ENCODE measurements around the gene PMEL. TPM values are rescaled to one million over a fixed set of nuclear protein-coding genes. Genes with fewer than 3 reads are reported as not detected.
"Not testable (repeated sequence)": the region's sequence is repeated elsewhere in the genome, so short reads cannot be mapped to it uniquely, and the experiment has no call there.

The PMEL gene
- total RNA-seq, 1 experiment from 2014 or later: 1.3 TPM

- DNase-seq (ENCODE audit: extremely low read depth, low read depth): no peak
Observed at GRCh38 chr12:55984861-55985260, 19.0 kb upstream of the PMEL start.

DNA sequence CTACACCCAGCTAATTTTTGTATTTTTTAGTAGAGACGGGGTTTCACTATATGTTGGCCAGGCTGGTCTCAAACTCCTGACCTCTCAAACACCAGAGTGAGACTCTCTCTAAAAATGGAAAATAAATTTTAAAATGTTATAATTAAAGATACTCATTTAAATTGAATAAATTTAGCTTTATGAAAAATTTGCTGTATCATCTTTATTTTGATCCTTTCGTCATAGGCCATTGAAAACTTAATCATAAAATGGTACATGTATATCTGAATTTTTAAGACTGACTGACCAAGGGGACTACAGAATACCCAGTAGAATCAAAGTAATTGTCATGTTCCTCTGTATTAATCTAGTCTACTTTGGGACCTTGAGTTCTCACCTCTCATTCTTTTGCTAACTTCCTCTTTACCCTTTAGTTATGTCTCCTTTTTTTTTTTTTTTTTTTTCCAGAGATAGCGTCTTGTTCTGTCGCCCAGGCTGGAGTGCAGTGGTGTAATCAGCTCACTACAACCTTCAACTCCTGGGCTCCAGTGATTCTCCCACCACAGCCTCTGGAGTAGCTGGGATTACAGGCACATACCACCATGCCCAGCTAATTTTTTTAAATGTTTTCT, 17.5 kb upstream of the PMEL start:
- DNase-seq (ENCODE audit: extremely low read depth, low read depth): no peak

DNA sequence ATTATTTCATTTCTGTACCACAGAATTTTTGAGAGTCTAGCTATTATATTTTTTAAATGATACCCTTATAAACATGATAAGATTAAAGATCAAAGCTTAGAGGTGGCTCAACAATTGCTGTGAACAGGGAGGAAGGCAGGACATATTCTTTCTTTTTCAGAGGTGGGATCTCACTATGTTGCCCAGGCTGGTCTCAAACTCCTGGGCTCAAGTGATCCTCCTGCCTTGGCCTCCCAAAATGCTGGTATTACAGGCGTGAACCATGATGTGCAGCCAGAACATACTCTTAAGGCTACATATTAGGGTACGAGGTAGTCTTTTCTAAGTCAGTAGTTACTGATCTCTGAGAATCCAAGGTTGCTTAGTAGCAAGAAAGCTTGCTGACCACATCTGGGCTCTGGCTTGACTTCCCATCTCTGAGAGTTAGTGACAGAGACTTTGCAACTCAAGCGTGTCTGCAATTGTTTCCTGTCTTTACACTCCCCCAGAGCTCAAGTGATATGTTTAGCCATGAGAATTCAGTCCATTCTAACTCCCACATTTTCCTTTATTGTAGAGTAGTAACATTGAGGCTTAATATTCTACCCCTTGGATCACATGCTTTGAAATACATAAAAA, 16.6 kb upstream of the PMEL start:
- no peak for DNase-seq (ENCODE audit: extremely low read depth, low read depth)

GRCh38 chr12:55981882-55982281, 16.0 kb upstream of the PMEL start:
- DNase-seq (ENCODE audit: extremely low read depth, low read depth): not testable (repeated sequence)

- DNase-seq (ENCODE audit: extremely low read depth, low read depth): no peak
Observed at GRCh38 chr12:55979069-55979468, 13.2 kb upstream of the PMEL start.

- DNase-seq (ENCODE audit: extremely low read depth, low read depth): no peak
Observed at GRCh38 chr12:55978393-55978792, 12.6 kb upstream of the PMEL start.

DNA sequence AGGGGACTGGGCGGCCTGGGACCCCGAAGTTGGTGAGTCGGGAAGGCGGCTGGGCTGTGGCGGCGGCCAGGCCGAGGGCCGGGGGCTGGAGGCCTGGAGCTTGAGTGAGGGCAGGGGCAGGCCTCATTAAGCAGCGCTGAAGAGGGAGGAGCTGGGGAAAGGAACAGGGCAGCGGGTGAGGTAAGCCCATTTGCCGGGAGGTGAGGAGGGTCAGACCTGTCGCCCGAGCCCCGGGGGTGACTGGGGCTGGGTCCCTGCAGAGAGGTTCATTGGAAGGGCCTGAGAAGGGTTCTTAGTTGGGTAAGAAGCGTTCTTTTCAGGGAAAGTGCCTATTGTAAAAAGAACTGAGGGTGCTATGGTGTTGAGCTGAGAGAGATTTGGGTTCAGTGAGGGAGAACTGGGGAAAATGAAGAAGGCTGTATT, 8.5 kb upstream of the PMEL start:
- DNase-seq (ENCODE audit: extremely low read depth, low read depth): no peak

DNA sequence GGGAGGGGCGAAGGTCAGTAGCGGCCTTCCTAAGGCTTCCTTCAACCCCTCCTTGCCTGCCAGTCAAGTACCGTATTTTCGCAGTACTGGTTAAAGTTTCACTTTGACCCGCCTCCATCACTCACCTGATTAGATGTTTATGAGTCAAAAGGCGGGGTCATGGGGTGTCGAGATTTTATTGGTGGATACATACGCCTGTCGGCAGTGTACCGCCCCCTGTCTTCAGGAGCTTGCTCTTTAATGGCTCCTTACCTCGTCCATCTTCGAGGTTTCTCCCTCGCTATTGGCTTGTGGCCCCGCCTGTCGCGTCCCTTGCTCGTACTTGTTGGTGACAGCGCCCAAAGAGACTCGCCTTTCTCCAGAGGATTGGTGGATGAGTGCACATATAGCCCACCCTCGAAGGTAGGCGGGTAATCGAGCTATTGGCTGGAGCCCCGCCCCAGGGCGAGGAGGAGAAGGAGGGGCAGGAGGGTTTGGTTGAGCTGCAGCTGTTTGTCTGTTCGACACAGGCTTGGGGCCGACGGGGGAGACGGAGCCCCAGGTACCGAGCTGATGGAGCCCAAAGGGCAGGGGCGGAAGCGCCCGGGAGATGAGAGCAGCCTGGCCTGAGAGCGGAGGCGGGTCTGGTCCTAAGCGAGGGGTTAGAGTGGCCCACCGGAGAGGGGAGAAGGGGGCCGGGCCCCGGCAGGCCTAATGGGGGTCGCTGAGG, 7.9 kb upstream of the PMEL start, which contains the start of gene RAB5B:
Gene RAB5B (plus strand): TSS at position 480 of the 709 bp plus-strand sequence. CDS start 12,883 bp downstream, outside the sequence.
- DNase-seq (ENCODE audit: extremely low read depth, low read depth): peak; percentile 100

DNA sequence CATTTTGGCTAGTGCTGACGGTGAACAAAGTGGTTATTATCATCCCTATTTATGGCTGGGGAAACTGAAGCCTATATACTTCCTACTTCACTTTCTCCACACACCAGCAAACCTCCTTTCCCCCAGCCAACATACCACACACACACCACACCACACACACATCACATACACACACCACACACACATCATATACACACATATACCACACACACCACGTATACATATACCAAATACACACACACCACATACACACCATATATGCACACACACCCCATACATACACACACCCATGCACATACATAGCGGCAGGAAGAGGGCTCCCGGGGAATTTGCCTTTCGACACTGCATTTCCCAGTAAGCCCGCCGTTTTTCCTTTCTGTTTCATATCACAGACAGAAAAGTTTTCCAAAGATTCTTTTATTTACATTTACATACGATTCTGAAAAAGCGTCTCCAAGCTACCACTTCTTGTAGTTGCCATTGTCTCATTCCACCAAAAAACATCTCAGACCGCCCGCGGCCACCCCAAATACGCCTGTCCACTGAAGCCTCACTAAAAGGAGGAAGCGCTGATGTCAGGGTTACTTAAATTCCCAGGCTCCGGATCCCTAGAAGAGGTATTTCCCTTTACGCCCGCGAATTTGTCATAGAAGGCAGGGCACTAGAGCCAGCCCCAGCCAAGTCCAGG, 7.2 kb upstream of the PMEL start:
- no peak for DNase-seq (ENCODE audit: extremely low read depth, low read depth)

DNA sequence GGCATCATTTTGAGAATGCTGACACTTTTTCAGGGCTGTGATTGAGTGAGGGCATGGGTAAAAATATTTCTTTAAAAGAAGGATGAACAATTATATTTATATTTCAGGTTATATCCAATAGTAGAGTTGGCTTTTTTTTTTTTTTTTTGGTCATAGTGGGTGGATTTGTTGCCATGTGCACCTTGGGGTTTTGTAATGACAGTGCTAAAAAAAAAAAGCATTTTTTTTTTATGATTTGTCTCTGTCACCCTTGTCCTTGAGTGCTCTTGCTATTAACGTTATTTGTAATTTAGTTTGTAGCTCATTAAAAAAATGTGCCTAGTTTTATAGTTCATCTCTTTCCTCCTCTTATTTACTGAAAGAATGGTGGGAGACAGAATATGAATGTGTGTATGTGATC, 6.6 kb upstream of the PMEL start:
- no peak for DNase-seq (ENCODE audit: extremely low read depth, low read depth)

GRCh38 chr12:55972042-55972441, 6.2 kb upstream of the PMEL start:
- DNase-seq (ENCODE audit: extremely low read depth, low read depth): no peak

- no peak for DNase-seq (ENCODE audit: extremely low read depth, low read depth)
Observed at GRCh38 chr12:55970775-55971174, 4.9 kb upstream of the PMEL start.

DNA sequence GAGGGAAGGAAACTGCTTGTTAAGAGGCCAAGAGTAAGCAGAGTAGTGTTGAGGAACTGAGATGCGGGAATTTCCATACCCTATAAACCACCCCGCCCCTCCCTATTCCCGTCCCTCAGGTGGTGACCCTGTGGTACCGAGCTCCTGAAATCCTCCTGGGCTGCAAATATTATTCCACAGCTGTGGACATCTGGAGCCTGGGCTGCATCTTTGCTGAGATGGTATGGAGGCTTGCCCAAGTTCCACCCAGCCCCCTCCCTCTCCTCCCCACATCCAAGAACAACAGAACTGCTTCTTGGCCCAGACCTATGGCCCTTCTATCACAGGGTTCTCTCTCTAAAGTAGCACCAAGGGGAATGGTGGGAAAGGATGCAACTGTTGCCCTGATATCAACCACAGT, 3.5 kb upstream of the PMEL start:
- DNase-seq (ENCODE audit: extremely low read depth, low read depth): no peak

- DNase-seq (ENCODE audit: extremely low read depth, low read depth): peak; percentile 69
Observed at GRCh38 chr12:55966408-55967281, 803 bp upstream of the PMEL start, which contains the start of gene CDK2. TSS of gene CDK2 (plus strand) at chr12:55966830. CDS start at chr12:55967009, 179 bp downstream.

DNA sequence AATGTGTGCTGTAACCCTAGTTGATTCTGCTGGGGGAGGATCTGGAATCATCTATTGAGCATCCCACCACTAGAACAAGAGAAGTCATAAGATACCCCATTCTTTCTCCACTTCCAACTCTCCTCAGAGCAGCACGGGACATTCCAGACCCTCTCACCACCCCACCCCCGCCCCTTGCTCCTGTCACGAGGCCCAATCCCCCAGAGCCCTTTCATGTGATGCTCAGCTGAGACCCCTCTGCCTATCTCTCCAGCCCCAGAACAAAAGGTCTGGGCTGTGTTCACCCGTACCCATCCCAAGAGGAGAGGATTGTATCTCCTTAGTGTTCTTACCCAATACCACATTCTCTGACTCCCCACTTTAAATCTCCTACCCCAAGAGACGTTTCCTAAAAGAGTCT, 602 bp downstream of the PMEL start:
- DNase-seq (ENCODE audit: extremely low read depth, low read depth): no peak

DNA sequence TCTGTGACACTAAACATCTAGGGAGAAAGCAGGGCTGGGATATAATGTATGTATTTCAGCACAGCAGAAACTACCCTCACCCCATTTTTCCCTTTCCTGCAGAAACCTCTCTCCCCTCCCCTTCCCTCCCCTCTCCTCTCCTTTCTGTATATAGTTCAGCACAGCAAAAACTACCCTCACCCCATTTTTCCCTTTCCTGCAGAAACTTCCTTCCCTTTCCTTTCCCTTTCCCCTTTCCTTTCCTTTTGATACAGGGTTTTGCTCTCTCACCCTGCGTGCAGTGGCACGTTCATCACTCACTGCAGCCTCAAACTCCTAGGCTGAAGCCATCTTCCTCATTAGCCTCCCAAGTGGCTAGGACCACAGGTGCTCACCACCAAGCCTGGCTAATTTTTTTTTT, 2.1 kb downstream of the PMEL start:
- DNase-seq (ENCODE audit: extremely low read depth, low read depth): no peak

- DNase-seq (ENCODE audit: extremely low read depth, low read depth): no peak
Observed at GRCh38 chr12:55957106-55957859, 8.6 kb downstream of the PMEL start.

GRCh38 chr12:55955800-55956508, 9.9 kb downstream of the PMEL start:
- DNase-seq (ENCODE audit: extremely low read depth, low read depth): no peak

DNA sequence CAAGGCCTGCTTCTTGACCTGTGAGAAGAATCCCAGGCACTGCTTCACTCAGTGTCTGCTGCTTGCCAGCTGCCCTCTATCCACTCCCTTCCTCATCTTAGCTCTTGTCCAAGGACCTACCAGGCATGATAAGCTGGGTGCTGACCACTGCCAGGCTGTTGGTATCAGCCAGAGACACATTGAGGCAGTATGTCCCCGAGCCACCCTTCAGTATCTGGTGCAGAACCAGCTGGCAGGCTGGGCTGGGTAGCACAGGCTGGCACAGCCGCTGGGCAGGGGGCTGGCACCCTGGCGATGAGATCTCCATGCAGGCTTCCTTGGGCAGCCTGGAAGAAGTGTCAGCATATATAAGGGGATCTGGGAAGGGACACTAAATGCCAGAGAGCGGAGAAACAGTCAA, 10.5 kb downstream of the PMEL start:
- no peak for DNase-seq (ENCODE audit: extremely low read depth, low read depth)

Data from NCI-H460 (cell line).